ENCODE data around the gene NANOS3.
A peak's percentile ranks its signal among the peaks of the same experiment; 100 is the strongest.
"Not testable (repeated sequence)": the region's sequence is repeated elsewhere in the genome, so short reads cannot be mapped to it uniquely, and the experiment has no call there.

NANOS3 gene

GRCh38 chr19:13843104-13843921, 33.6 kb upstream of the NANOS3 start:
- DNase-seq: no peak

GRCh38 chr19:13844130-13844631, 32.8 kb upstream of the NANOS3 start:
- no peak for DNase-seq

- DNase-seq: peak; percentile 78 to 92 (median 83)
Observed at GRCh38 chr19:13846557-13847406, 30.2 kb upstream of the NANOS3 start.

DNA sequence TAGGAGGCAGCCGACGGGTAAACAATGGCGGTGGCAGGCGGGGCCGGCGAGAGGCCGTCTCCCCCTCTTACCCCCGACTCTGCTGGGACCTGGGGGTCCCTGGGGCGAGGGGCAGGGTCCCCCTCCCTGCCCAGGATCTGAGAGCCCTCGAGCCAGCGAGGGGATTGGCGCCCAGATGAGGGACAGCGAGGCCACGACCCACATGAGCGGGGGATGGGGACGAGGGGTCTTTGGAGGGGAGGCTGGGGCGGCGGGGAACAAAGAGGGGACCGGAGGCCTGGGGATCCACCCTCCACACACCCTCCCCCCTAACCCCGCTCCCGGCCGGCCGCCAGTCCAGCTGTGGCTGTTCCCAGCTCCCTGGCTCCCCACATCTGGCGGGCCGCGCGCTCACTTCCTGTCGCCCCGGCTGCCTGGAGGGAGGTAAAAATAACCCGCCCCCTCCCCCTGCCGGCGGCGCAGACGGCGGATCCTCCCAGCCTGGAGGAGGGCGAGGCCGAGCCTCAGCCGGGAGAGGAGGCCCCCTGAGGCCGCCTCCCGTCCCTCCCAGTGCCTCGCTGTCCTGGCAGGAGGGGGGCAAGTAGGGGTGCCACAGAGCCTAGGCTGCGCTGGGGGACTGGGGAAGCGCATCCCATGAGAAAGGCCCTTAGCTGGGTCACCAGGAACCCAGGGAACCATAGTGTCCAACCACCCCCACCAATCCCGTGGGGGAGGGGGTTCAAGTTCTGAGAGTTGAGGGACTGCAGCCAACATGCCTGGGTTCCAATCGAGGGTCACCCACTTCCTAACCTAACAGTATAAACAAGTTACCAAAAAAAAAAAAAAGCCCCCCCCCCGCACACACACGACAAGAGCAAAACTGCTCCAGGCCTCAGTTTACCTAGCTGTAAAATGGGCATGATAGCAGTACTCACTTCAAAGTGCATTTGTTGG, 29.3 kb upstream of the NANOS3 start:
- peak; percentile 42 to 68 (median 60) for DNase-seq

- DNase-seq: no peak
Observed at GRCh38 chr19:13848340-13848677, 28.6 kb upstream of the NANOS3 start.

GRCh38 chr19:13848798-13849676, 27.9 kb upstream of the NANOS3 start:
- DNase-seq: no peak

DNA sequence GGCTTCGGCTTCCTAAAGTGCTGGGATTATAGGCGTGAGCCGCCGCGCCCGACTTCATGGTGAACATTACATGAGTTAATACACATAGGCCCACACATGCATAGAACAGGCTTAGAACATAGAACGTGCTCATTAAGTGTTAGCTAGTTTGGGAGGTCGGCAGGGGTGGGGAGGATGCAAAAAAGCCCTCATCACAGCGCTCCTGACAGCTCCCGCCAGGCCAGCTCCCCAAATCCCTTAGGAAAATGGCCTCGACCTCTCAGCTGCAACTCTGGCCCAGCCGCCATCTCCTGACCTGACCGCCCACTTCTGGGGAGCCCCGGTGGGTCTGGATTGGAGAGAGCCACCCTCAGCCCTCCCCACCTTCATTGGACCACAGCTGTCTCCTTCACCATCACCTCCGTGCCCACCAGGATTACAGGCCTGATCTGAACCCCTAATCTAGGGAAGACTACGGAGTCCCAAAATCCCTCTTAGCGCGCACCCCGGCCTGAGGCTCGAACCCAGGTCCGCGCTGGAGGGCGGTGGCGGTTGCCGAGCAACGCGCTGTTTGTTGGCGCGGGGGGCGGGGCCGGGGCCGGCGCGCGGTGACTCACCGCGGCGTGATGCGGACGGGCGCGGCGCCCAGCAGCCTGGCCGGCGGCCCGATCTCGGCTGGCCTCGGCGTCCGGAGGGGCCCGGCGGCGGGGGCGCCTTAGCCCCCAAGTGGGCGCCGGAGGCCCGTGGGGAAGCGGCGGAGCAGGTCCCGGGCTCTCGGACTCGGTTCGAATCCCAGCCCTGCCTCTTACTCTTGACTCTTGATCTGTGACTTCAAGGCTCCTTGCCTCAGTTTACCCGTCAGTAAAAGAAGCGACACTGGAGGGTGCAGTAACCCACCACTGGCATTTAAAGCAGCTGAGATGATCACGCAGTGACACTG, 26.7 kb upstream of the NANOS3 start:
- peak; percentile 28 to 62 (median 34) for DNase-seq

DNA sequence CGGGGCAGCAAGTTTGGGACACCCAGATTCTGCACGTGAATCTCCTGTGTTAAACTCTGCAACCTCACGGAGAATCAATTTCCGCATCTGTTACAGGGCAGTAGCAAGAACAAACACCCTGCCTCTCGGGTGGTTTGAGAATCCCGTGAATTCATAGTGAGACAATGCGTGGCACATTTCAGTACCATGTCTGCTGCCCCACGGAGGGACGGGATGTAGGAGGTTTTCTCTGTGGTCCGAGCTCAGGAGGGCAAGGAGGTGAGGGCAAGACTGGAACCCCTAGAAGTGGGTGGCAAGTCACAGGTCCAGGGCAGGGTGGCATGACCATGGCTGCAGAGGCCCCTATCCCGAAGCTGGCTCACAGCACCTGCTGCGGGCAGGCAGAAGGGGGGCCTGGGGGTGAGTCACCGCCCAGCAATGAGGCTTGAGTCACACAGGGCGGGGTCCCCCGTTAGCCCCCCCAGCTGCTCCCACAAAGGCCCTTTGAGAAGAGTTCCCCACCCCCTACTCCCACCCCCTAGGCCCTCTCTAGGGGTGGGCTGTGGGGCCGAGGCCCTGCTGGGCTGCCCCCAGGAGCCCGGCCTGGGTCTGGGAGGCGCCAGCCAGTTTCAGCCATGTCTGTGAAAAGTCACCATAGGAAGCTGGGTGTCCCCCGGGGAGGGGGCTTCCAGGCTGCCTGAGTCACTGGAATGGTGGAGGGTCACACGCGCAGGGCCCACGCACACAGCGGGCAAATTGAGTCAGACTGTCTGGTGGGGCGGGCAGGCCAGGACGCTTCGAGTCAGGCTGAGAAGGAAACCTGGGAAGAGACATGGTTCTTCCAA, 25.8 kb upstream of the NANOS3 start:
- DNase-seq: peak; percentile 25 to 53 (median 46)

DNA sequence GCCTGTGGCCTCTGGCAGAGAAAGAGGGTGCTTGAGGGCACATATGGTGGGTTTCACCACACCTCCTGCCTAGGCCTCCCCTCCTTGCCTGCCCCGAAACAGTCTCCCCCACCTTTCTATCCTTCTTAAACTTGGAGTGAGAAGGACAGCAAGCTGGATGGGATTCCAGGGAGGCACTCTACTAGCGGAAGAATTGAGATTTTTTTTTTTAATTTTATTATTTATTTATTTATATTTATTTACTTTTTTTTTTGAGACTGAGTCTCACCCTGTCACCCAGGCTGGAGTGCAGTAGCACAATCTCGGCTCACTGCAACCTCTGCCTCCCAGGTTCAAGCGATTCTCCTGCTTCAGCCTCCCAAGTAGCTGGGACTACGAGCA, 25.2 kb upstream of the NANOS3 start:
- not testable (repeated sequence) for DNase-seq

DNA sequence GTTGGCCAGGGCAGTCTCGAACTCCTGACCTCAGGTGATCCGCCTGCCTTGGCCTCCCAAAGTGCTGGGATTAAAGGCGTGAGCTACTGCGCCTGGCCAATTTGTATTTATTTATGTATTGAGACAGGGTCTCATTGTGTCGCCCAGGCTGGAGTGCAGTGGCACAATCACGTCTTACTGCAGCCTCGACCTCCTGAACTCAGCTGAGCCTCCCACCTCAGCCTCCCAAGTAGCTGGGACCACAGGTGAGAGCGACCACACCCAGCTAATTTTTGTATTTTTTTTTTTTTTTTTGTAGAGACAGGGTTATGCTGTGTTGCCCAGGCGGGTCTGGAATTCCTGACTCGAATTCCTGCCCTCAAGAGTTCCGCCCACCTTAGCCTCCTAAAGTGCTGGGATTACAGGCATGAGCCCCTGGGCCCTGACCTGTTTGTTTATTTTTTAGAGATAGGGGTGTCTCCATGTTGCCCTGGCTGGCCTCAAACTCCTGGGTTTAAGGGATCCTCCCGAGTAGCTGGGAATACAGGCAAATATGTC, 24.7 kb upstream of the NANOS3 start:
- not testable (repeated sequence) for DNase-seq

DNA sequence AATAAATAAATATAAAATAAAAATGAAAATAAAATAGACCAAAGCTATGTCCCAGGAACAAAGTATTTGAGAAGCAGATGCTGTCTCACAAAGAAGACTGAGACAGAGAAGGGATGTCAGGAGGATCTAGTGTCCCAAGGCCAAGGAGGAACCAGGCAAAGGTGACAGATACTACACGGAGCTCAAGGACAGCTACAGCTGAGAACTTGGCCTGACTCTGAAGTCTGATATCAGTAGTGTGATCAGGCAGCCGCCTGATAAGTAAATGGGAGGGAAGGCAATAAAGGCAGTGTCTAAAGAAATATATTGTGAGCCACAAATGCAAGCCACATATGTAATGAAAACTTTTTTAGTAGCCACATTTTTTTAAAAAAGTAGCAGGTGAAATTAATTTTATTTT, 20.4 kb upstream of the NANOS3 start:
- no peak for DNase-seq

DNA sequence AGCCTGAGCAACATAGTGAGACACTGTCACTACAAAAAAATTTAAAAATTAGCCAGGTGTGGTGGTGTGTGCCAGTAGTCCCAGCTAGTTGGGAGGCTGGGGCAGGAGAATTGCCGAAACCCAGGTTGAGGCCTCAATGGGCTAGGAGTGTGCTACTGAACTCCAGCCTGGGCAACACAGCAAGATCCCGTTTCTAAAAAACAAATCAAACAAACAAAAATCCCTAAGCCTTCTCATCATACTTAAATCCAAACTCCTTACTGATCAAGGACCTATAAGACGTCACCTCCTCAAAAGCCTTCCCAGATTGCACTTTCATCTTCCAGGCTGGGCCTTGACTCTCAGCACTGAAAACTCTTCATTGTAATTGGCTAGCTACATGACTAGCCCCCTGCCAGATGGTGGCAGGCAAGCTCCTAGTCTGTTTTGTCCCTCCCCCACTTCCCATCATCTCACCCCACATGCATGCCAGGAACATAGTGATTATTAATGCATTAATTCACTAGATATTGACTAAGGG, 17.5 kb upstream of the NANOS3 start:
- DNase-seq: no peak

- no peak for DNase-seq
Observed at GRCh38 chr19:13860679-13861391, 16.1 kb upstream of the NANOS3 start.

- DNase-seq: no peak
Observed at GRCh38 chr19:13861392-13861713, 15.6 kb upstream of the NANOS3 start.

GRCh38 chr19:13861714-13862531, 15.0 kb upstream of the NANOS3 start:
- DNase-seq: peak; percentile 78 to 85 (median 81)

- no peak for DNase-seq
Observed at GRCh38 chr19:13864046-13864666, 12.8 kb upstream of the NANOS3 start.
